Measurements from ENCODE around the gene RBM47.
"Not testable (repeated sequence)": the region's sequence is repeated elsewhere in the genome, so short reads cannot be mapped to it uniquely, and the experiment has no call there.

Gene RBM47

GRCh38 chr4:40555176-40555900 is 74.3 kb downstream of the RBM47 start:
- no peak overlapping the region for H3K4me3 ChIP-seq (ENCODE audit: low read length)
- no peaks in the 10 kb centered on the region for H3K9me3 ChIP-seq (replicated peaks; ENCODE audit: low read length)
- no peak overlapping the region for H3K9ac ChIP-seq (ENCODE audit: low read depth, low read length)
- H3K4me1 ChIP-seq (ENCODE audit: control insufficient read depth, insufficient read depth, low read length) = peaks cover 8% of the 10 kb centered on the region
- H3K27me3 ChIP-seq (ENCODE audit: control insufficient read depth, insufficient read depth, low read length) = peaks cover 12% of the 10 kb centered on the region
- no peak overlapping the region for H3K4me2 ChIP-seq (ENCODE audit: low read length)
- no peaks in the 10 kb centered on the region for H3K36me3 ChIP-seq (ENCODE audit: insufficient read depth, low read length)

- H3K36me3 ChIP-seq (ENCODE audit: insufficient read depth, low read length); H3K9me3 ChIP-seq (replicated peaks; ENCODE audit: low read length); H3K27me3 ChIP-seq (ENCODE audit: control insufficient read depth, insufficient read depth, low read length); H3K9ac ChIP-seq (ENCODE audit: low read depth, low read length); H3K4me1 ChIP-seq (ENCODE audit: control insufficient read depth, insufficient read depth, low read length); H3K4me2 ChIP-seq (ENCODE audit: low read length); H3K4me3 ChIP-seq (ENCODE audit: low read length): not testable (repeated sequence)
These were observed 75.0 kb downstream of the RBM47 start for GRCh38 chr4:40554641-40555040.

GRCh38 chr4:40553995-40554394 is 75.7 kb downstream of the RBM47 start:
- Histone ChIP-seq H3K9ac (ENCODE audit: low read depth, low read length) (no peak overlapping the region), H3K27me3 (ENCODE audit: control insufficient read depth, insufficient read depth, low read length) (peaks cover 3% of the 10 kb centered on the region), H3K4me1 (ENCODE audit: control insufficient read depth, insufficient read depth, low read length) (peaks cover 8% of the 10 kb centered on the region), H3K36me3 (ENCODE audit: insufficient read depth, low read length) (no peaks in the 10 kb centered on the region), H3K4me2 (ENCODE audit: low read length) (no peak overlapping the region), H3K9me3 (replicated peaks; ENCODE audit: low read length) (no peaks in the 10 kb centered on the region), H3K4me3 (ENCODE audit: low read length) (no peak overlapping the region)

- no peaks in the 10 kb centered on the region for H3K9me3 ChIP-seq (replicated peaks; ENCODE audit: low read length)
- H3K4me1 ChIP-seq (ENCODE audit: control insufficient read depth, insufficient read depth, low read length) = peaks cover 21% of the 10 kb centered on the region
- H3K4me3 ChIP-seq (ENCODE audit: low read length) = no peak overlapping the region
- H3K9ac ChIP-seq (ENCODE audit: low read depth, low read length) = no peak overlapping the region
- no peak overlapping the region for H3K4me2 ChIP-seq (ENCODE audit: low read length)
- H3K27me3 ChIP-seq (ENCODE audit: control insufficient read depth, insufficient read depth, low read length) = peaks cover 3% of the 10 kb centered on the region
- no peaks in the 10 kb centered on the region for H3K36me3 ChIP-seq (ENCODE audit: insufficient read depth, low read length)
These were observed 77.1 kb downstream of the RBM47 start for GRCh38 chr4:40552536-40552935.

- H3K27me3 ChIP-seq (ENCODE audit: control insufficient read depth, insufficient read depth, low read length); H3K36me3 ChIP-seq (ENCODE audit: insufficient read depth, low read length); H3K9me3 ChIP-seq (replicated peaks; ENCODE audit: low read length): not testable (repeated sequence)
- Histone ChIP-seq H3K4me1 (ENCODE audit: control insufficient read depth, insufficient read depth, low read length) (peaks cover 26% of the 10 kb centered on the region), H3K4me2 (ENCODE audit: low read length) (peak overlapping the region; percentile 71), H3K9ac (ENCODE audit: low read depth, low read length) (peak overlapping the region; percentile 1), H3K4me3 (ENCODE audit: low read length) (peak overlapping the region; percentile 19)
These were observed 78.0 kb downstream of the RBM47 start for GRCh38 chr4:40551568-40552136.

GRCh38 chr4:40550948-40551462 is 78.7 kb downstream of the RBM47 start:
- Histone ChIP-seq H3K4me1 (ENCODE audit: control insufficient read depth, insufficient read depth, low read length) (peaks cover 26% of the 10 kb centered on the region), H3K4me2 (ENCODE audit: low read length) (peak overlapping the region; percentile 71), H3K9ac (ENCODE audit: low read depth, low read length) (peak overlapping the region; percentile 1), H3K4me3 (ENCODE audit: low read length) (peak overlapping the region; percentile 19), H3K27me3 (ENCODE audit: control insufficient read depth, insufficient read depth, low read length) (peaks cover 3% of the 10 kb centered on the region), H3K9me3 (replicated peaks; ENCODE audit: low read length) (no peaks in the 10 kb centered on the region), H3K36me3 (ENCODE audit: insufficient read depth, low read length) (no peaks in the 10 kb centered on the region)

- Histone ChIP-seq H3K4me2 (ENCODE audit: low read length) (no peak overlapping the region), H3K4me1 (ENCODE audit: control insufficient read depth, insufficient read depth, low read length) (peaks cover 26% of the 10 kb centered on the region), H3K36me3 (ENCODE audit: insufficient read depth, low read length) (no peaks in the 10 kb centered on the region), H3K9ac (ENCODE audit: low read depth, low read length) (no peak overlapping the region), H3K27me3 (ENCODE audit: control insufficient read depth, insufficient read depth, low read length) (peaks cover 3% of the 10 kb centered on the region), H3K9me3 (replicated peaks; ENCODE audit: low read length) (no peaks in the 10 kb centered on the region), H3K4me3 (ENCODE audit: low read length) (no peak overlapping the region)
These were observed 79.5 kb downstream of the RBM47 start for GRCh38 chr4:40550196-40550595.

- Histone ChIP-seq H3K4me3 (ENCODE audit: low read length) (no peak overlapping the region), H3K36me3 (ENCODE audit: insufficient read depth, low read length) (no peaks in the 10 kb centered on the region), H3K4me1 (ENCODE audit: control insufficient read depth, insufficient read depth, low read length) (peaks cover 38% of the 10 kb centered on the region), H3K27me3 (ENCODE audit: control insufficient read depth, insufficient read depth, low read length) (no peaks in the 10 kb centered on the region), H3K9me3 (replicated peaks; ENCODE audit: low read length) (no peaks in the 10 kb centered on the region), H3K9ac (ENCODE audit: low read depth, low read length) (no peak overlapping the region), H3K4me2 (ENCODE audit: low read length) (peak overlapping the region; percentile 46)
These were observed 81.4 kb downstream of the RBM47 start for GRCh38 chr4:40548256-40548655.

GRCh38 chr4:40547789-40548132 is 81.9 kb downstream of the RBM47 start:
- no peak overlapping the region for H3K4me3 ChIP-seq (ENCODE audit: low read length)
- no peaks in the 10 kb centered on the region for H3K36me3 ChIP-seq (ENCODE audit: insufficient read depth, low read length)
- no peak overlapping the region for H3K9ac ChIP-seq (ENCODE audit: low read depth, low read length)
- peaks cover 38% of the 10 kb centered on the region for H3K4me1 ChIP-seq (ENCODE audit: control insufficient read depth, insufficient read depth, low read length)
- H3K27me3 ChIP-seq (ENCODE audit: control insufficient read depth, insufficient read depth, low read length) = no peaks in the 10 kb centered on the region
- peak overlapping the region; percentile 46 for H3K4me2 ChIP-seq (ENCODE audit: low read length)
- H3K9me3 ChIP-seq (replicated peaks; ENCODE audit: low read length) = no peaks in the 10 kb centered on the region

GRCh38 chr4:40546969-40547788 is 82.5 kb downstream of the RBM47 start:
- Histone ChIP-seq H3K9ac (ENCODE audit: low read depth, low read length) (no peak overlapping the region), H3K4me1 (ENCODE audit: control insufficient read depth, insufficient read depth, low read length) (peaks cover 38% of the 10 kb centered on the region), H3K4me2 (ENCODE audit: low read length) (no peak overlapping the region)

GRCh38 chr4:40546506-40546905 is 83.2 kb downstream of the RBM47 start:
- Histone ChIP-seq H3K9me3 (replicated peaks; ENCODE audit: low read length) (no peaks in the 10 kb centered on the region), H3K36me3 (ENCODE audit: insufficient read depth, low read length) (no peaks in the 10 kb centered on the region)

More at GRCh38 chr4:40546969-40547788, 82.5 kb downstream of the RBM47 start:
- no peaks in the 10 kb centered on the region for H3K36me3 ChIP-seq (ENCODE audit: insufficient read depth, low read length)
- no peaks in the 10 kb centered on the region for H3K27me3 ChIP-seq (ENCODE audit: control insufficient read depth, insufficient read depth, low read length)
- no peak overlapping the region for H3K4me3 ChIP-seq (ENCODE audit: low read length)
- H3K9me3 ChIP-seq (replicated peaks; ENCODE audit: low read length) = no peaks in the 10 kb centered on the region

More at GRCh38 chr4:40546506-40546905, 83.2 kb downstream of the RBM47 start:
- H3K4me1 ChIP-seq (ENCODE audit: control insufficient read depth, insufficient read depth, low read length) = peaks cover 37% of the 10 kb centered on the region
- no peaks in the 10 kb centered on the region for H3K27me3 ChIP-seq (ENCODE audit: control insufficient read depth, insufficient read depth, low read length)
- no peak overlapping the region for H3K4me3 ChIP-seq (ENCODE audit: low read length)
- no peak overlapping the region for H3K4me2 ChIP-seq (ENCODE audit: low read length)
- H3K9ac ChIP-seq (ENCODE audit: low read depth, low read length) = no peak overlapping the region

All from skeletal muscle satellite cell (primary cell).